ENCODE results near the gene GAK.
A peak's percentile ranks its signal among the peaks of the same experiment; 100 is the strongest.

The GAK gene

GRCh38 chr4:849478-850175 lies 82.5 kb downstream of the GAK start:
- DNase-seq (ENCODE audit: low spot score): no peak

- no peak for DNase-seq (ENCODE audit: low spot score)
These were observed 83.2 kb downstream of the GAK start for GRCh38 chr4:848803-849477.

GRCh38 chr4:848307-848691 lies 83.8 kb downstream of the GAK start:
- no peak for DNase-seq (ENCODE audit: low spot score)

- no peak for DNase-seq (ENCODE audit: low spot score)
These were observed 86.3 kb downstream of the GAK start for GRCh38 chr4:845836-846251.

GRCh38 chr4:845233-845835 lies 86.8 kb downstream of the GAK start:
- DNase-seq (ENCODE audit: low spot score): peak; percentile 20

GRCh38 chr4:844752-845232 lies 87.3 kb downstream of the GAK start:
- no peak for DNase-seq (ENCODE audit: low spot score)

GRCh38 chr4:839675-840443 lies 92.3 kb downstream of the GAK start:
- no peak for DNase-seq (ENCODE audit: low spot score)

- no peak for DNase-seq (ENCODE audit: low spot score)
These were observed 94.3 kb downstream of the GAK start for GRCh38 chr4:837772-838171.

GRCh38 chr4:836750-837301 lies 95.3 kb downstream of the GAK start:
- DNase-seq (ENCODE audit: low spot score): no peak

GRCh38 chr4:836003-836511 lies 96.1 kb downstream of the GAK start:
- no peak for DNase-seq (ENCODE audit: low spot score)

GRCh38 chr4:835148-836002 lies 96.7 kb downstream of the GAK start:
- no peak for DNase-seq (ENCODE audit: low spot score)

- no peak for DNase-seq (ENCODE audit: low spot score)
These were observed 97.6 kb downstream of the GAK start for GRCh38 chr4:834368-835147.

- no peak for DNase-seq (ENCODE audit: low spot score)
These were observed 98.3 kb downstream of the GAK start for GRCh38 chr4:833731-834367.

GRCh38 chr4:833156-833555 lies 99.0 kb downstream of the GAK start:
- no peak for DNase-seq (ENCODE audit: low spot score)

GRCh38 chr4:832536-832935 lies 99.6 kb downstream of the GAK start:
- DNase-seq (ENCODE audit: low spot score): no peak

GRCh38 chr4:832108-832507 lies 100.0 kb downstream of the GAK start:
- DNase-seq (ENCODE audit: low spot score): no peak

- DNase-seq (ENCODE audit: low spot score): no peak
These were observed 100.7 kb downstream of the GAK start for GRCh38 chr4:831483-831805.

GRCh38 chr4:830601-831482 lies 101.3 kb downstream of the GAK start:
- DNase-seq (ENCODE audit: low spot score): no peak
